Thyroid gland (tissue), 4 donors: ENCODE measurements around the gene HSPD1.

Experiments
- POLR2A ChIP-seq, 2 donors: fragments of 450-650 bp; IDR thresholded peaks; one replicate each; pipeline ENCODE4 v1.6.1; 2017; ENCODE audit warnings: antibody characterized with exemption in 2 of 2, mild to moderate bottlenecking in 2 of 2, moderate library complexity in 1 of 2
- TF ChIP-seq, protein P1 (sequence below), 6 experiments: fragments of 200-600 bp in 3 of 6; fragments of 450-650 bp in 3 of 6; sonication (generic) in 3 of 6; IDR thresholded peaks; one replicate each; pipeline ENCODE4 v1.5.1; 2016 to 2019; ENCODE audit warnings: antibody characterized with exemption in 6 of 6, mild to moderate bottlenecking in 2 of 6, inconsistent platforms in 1 of 6, moderate library complexity in 1 of 6

DNA sequence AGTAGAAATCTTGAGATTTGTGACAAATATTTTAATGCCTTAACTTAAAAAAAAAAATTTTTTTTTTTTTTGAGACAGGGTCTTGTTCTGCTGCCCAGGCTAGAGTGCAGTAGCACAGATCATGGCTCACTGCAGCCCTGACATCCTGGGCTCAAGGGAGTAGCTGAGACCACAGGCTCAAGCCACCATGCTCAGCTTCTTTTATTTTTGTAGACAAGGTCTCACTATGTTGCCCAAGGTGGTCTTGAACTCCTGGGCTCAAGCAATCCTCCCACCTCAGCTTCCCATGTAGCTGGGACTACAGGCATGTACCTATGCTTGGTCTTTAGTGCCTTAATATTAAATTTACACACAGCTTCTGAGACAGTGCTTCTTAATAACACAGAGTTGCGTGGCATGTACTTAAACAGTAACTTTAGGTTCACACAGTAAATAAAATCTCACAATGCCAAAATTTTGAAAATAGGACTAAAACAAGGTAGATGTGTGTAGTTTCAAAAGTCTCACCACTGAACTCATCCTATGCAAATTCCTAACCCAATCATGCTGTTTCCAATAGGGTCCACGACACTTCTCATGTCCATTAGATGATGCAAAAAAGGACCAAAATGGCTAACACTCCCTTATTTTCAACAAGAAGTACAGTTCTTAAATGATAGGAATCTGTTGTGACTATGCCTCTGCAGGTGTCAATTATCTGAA is 4.1 kb downstream of the HSPD1 start:
- TF ChIP-seq POLR2A (IDR thresholded peaks at IDR 0.05) = no peak
- TF ChIP-seq, protein P1, sequence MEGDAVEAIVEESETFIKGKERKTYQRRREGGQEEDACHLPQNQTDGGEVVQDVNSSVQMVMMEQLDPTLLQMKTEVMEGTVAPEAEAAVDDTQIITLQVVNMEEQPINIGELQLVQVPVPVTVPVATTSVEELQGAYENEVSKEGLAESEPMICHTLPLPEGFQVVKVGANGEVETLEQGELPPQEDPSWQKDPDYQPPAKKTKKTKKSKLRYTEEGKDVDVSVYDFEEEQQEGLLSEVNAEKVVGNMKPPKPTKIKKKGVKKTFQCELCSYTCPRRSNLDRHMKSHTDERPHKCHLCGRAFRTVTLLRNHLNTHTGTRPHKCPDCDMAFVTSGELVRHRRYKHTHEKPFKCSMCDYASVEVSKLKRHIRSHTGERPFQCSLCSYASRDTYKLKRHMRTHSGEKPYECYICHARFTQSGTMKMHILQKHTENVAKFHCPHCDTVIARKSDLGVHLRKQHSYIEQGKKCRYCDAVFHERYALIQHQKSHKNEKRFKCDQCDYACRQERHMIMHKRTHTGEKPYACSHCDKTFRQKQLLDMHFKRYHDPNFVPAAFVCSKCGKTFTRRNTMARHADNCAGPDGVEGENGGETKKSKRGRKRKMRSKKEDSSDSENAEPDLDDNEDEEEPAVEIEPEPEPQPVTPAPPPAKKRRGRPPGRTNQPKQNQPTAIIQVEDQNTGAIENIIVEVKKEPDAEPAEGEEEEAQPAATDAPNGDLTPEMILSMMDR (IDR thresholded peaks at IDR 0.05) = no peak
